Measurements from ENCODE around the gene ABITRAM.
"Not testable (repeated sequence)": the region's sequence is repeated elsewhere in the genome, so short reads cannot be mapped to it uniquely, and the experiment has no call there.

The ABITRAM gene

DNA sequence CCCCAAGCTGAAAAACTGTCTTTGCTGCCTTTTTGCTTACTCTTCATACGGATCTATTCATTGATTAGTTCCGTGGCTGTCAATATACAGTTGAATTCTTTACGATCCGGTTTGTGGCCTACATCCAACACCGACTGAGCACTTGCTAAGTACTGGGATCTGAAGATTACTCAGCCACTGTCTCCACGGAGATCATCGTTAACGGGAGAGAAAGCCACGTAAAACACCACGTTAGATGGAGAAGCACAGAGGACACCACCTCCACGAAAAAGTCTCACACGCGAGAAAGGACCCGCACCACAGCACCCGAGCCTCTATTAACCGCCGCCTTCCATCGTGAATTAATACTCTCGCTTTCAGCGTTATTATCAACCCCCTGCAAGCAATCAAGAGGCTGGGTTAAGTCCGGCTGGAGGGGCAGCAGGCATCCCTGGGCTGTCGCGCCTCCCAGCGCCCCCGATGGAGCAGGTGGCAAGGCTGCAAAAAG lies 926 bp upstream of the ABITRAM start:
- DNase-seq = peak; percentile 37

DNA sequence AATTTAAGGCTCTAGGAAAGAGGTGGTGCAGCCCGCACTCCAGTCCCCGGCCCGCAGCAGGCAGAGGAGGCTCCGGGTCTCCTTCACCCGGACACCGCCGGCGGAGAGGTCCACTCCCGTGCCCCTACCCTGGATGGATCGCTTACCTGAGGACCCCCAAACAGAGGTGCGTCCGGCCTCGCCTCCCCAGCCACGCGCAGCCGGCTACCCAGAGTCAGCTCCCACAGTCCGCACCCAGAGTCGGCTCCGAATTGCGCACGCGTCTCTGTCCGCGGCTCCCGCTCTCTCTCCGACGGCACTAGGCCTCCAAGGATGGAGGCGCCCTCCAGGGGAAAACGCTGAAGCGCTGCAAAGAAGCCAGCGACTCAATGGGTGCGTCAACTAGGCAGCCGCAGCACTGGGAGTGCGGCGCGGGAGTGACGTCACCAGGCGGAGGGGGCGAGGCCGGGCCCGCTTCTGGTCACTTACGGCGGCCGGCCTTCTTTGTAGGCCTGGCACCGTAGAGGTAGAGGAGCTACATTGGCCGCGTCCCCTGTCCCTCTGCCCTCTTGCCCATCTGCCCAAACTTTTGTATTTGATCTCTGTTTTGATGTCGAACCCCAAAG lies 380 bp upstream of the ABITRAM start, which contains the start of gene ELP1:
ELP1 (minus strand) TSS at position 407 of the 605 bp plus-strand sequence. CDS start 2,978 bp downstream, outside the sequence.
- peak; percentile 94 for DNase-seq

DNA sequence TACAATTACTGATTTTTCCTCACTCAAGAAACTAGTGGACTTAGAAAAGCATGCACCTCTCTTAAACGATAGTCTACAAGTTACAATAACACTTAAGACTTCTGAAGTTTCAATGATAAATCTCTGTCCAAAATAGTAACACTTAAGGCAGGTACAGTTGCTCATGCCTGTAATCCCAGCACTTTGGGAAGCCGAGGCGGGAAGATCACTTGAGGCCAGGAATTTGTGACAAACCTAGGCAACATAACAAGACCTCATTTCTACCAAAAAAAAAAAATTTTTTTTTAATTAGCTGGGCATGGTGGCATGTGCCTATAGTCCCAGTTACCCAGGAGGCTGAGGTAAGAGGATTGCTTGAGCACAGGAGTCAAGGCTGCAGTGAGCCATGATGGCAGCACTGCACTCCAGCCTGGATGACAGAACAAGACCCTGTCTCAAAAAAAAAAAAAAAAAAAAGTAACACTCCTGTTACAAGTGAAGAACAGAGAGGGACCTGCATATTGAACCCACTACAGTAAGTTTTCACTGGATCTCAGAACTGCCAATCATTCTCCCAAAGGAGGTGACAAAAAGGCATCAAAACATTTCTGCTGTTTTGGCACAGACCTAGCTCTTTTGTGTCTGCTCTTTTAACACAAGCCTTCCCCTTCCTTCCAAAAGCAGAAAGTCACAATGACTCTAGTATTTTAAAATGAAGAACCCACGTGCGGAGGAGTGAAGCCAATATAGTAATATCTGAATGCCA lies 3.5 kb downstream of the ABITRAM start:
- DNase-seq = no peak

DNA sequence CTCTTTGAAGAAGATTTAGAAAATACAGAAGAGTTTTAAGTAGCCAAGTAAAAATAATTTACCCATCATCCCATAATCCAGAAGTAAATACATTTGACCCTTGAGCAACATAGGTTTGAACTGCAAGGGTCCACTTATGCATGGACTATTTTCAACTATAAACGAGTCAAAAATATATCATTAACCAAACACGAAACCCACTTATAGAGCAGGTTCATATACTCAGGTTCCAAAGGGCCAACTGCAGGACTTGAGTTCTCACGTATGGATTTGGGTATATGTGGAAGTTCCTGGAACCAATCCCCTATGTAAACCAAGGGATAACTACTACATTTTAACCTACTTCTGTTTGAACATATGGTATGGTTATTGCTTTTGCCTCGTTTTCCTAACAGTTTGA lies 5.8 kb downstream of the ABITRAM start:
- DNase-seq = no peak

DNA sequence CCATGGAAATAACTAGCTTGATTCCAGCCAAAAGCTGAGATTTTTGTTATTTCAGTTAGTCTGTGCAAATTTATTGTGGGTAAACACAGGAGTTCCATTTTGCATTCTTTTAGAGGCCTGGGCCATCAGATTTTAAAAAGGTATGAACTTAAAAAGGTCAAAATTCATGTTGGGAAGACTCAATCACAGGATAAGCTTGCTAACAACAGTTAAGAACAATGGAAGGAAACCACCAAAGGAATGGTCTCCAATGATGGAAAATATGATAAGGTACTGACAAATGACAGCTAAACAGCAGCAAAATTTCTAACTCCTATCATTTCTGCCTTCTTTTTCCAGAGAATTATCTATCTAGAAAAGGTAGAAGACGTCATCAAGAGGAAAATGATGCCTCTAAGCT lies 16.0 kb downstream of the ABITRAM start:
- DNase-seq = no peak

DNA sequence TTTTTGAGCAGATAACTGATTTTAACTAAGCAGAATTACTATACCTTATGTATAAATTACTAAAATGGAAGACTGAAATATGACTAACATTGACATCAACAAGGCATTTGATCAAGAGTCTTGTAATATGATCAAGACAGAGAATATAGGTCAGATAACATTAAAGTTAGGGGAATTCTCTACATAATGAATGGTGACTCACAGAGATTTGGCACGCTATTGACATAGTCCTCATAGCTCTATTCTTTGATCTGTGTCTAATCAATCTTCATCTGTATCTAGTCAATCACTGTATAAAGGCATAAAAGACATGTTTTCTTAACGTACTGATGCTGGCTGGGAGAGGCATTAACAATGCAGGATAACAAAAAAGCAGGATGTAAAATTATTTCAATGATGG lies 17.4 kb downstream of the ABITRAM start:
- DNase-seq = no peak

DNA sequence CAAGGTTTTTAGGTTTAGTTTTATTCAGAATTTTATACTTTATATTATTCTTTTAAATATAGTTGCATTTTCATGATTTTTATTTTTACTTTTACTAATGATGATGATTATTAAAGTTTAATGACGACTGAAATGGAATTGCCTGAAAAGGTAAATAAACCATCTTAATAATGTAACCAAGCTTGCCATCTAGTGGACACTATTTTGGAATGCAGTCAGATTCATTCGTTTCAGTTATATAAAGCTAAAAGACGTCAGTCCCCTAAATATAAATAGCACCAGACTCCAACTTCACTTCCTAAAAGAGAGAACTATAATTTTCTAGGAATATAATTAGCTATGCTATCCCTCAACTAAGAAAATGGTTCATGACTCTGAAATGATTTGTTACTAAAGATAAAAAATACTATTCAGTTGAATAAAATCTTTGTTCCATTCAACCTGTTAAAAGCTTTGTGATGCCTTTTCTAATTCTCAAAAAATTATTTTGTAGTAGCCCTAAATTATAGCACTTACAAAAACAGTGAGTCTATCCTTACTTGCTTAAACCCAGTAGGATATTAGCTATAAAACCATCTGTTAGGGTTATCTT lies 19.9 kb downstream of the ABITRAM start:
- peak; percentile 41 for DNase-seq

DNA sequence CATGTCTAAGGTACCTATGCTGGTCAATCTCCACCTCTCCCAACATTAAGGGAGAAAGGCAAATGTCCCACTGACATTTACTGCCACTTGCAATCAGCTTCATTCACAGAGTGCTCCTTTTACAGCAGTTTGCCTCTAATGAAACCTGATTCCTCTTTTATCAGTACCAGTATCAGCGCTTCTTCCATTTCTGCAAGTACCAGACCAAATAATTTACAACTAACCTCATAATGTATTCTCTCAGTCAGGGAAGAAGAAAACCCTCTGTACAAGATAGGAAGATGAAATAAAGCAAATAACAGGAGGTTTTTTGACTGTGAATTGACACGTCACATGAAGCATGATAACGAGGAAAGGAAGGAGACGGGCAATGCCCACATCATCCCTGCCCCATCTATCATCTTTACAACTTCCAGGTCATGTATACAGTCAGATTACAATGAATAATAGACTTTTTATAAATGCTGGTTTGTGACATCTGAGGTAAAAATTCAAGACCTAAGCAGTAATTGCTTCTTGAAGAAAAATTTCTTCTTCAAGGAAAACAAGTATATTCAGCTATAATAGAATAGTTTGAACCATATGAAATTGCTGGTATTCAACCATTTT lies 21.9 kb downstream of the ABITRAM start:
- DNase-seq = no peak

DNA sequence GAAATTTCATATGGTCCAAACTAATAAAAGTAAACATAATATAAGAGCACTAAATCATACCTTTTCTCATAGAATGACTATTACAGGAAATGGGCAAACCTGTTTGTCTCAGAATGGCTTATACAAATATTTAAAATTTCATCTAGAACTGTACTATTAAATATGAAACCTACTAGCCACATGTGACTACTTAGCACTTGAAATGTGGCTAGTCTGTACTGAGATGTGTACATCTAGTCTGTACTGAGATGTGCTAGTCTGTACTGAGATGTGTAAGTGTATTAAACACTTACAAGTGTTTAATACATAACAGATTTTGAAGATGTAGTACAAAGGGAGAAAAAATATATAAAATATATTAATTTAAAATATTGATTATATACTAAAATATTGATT lies 22.4 kb downstream of the ABITRAM start:
- DNase-seq = no peak

DNA sequence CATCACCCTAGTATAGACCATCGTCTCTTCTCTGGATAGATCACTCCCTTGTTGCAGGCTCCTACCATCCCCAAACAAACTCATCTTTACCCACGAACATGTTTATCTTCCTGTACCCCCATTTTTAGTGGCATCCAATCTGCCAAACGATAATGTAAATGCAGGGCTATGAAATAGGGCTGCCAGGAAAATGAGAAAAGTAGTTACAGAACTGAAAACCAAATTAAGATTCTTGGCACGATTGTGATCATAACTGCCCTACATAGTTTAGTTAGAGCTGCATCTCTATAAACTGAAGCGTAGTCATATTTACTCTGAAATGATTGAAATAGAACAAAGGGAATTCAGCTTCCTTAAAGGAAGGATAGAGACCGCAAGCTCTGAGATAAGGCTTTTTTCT lies 26.1 kb downstream of the ABITRAM start:
- no peak for DNase-seq

DNA sequence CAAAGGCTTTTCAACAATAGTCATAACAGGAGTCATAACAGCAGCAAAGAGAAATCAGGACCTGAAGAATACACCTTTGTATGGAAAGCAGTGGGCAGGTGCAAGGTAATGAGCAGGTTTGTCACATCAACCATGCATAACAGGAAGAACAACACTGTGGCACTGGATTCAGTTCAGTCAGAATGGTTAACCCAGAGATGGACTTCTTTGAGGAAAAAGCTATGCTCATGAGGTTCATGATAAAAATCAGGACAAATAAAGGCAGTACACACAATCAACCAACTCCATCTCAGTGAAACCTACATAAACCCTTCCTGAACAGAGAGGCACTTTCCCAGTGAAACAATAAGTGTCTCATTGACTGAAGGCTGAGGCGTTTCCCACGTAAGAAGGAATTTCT lies 27.0 kb downstream of the ABITRAM start:
- DNase-seq = no peak

DNA sequence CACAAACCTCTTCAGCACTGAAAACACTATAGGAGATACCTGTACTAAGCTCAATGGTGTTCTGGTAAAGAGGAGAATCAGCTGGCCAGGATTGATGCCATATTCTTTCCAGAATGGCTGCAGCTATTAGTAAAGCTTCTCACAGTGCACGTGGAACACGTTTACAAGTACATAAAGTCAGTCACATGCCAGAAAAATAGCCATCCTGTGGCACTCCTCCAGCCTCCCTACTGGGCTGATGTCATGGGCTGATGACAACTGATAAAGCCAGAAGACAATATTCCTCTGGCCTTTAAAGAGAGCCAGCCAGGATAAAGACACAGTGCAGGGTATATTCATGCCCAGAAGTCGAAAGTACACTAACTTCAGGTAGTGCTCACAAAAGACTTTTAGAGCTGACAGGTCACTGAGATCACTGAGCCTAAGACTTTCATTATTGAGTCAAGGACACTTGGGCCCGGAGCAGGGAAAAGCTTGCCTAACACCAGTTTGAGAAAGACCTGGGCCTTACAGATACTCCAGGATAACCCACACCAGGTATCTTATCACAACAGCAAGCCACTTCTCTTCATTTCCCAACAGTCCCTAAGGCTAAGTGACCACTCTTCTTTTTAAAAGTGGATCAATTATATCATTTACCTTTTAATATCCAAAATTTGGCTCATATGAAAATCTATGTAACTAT lies 29.4 kb downstream of the ABITRAM start:
- DNase-seq = no peak

DNA sequence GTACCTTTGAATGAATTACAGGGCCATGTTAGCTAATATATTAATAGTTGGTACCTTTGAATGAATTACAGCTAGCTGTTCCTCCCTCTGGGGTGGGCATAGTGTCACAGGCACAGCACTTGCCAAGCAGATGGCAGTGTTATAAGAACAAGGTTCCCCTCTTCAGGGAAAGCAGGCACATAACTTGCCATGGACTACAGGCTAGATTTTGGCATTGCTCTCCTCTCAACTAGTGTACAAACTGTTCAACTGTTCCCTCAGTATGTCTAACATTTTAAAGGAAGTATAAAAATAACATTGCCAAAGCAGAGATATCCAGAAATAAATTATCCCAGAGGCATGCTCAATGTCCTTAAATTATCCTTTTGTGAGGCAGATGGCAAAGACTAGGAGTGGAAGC lies 33.7 kb downstream of the ABITRAM start:
- no peak for DNase-seq

DNA sequence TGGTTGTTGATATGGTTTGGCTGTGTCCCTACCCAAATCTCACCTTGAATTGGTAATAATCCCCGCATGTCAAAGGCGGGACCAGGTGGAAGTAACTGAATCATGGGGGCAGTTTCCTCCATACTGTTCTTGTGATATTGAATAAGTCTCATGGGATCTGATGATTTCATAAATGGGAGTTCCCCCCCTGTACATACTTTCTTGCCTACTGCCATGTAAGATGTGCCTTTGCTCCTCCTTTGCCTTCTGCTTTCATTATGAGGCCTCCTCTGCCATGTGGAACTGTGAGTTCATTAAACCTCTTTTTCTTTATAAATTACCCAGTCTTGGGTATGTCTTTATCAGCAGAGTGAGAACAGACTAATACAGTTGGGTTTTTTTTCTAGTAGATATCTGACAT lies 37.2 kb downstream of the ABITRAM start:
- not testable (repeated sequence) for DNase-seq

DNA sequence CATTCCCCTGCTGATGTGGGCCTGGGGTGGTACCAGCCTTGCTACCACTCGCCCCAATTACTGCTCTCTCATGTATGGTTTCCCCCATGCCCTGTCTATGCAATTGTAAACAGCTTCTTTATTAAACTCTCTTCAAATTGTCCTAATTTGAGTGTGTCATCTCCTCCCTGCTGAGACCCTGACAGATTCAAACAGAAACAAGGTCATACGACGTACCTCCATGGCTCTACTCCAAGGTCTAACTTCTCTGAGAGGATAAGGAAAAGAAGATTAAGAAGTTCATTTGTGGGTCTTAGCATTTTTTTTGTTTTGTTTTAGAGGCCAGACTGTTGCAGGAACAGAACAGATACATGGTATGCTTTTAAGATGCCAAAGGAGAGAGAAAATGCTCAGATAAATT lies 38.0 kb downstream of the ABITRAM start:
- DNase-seq = no peak

DNA sequence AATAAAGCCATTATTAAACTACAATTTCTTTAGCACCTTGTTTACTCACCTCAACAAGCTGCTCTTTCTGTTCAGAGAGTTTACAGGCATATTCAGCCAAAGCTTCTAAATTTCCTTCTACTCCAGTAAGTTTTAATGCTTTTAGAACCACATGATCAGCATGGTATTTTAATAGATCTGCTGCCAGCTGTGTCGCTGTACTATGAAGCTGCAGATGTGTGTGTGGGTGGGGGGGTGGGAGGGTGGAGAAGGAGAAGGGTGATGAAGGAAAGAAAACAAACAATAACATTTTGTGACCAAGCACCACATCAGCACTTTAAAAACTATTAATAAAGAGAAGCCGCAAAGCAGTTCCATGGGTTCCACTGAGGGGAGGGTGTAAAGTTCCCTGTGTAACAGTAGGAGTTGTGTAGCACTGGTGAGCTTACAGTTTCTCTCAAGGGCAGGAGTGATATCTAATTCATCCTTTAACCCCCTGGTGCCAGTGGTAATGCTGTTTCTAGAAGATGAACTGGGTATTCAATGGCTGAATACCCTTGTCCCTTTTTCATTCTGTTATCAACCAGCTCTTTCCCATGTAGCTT lies 38.5 kb downstream of the ABITRAM start:
- no peak for DNase-seq

DNA sequence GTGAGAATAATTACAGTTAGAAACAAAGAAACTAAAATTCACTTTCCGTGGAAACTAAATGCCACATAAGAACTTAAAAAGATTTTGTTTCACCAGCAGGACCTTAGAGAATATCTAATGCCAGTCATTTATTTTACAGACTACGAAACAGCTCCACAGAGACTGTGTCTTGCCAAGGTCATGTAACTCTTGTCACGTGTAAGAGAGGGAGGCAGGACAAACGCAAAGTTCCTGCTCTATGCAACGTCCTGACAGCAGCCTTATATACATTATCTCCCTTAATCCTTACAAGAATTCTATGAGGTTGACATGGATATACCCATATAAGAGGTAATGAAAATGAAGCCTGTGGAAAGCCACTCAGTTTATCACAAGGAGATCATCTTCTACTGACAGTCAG lies 39.7 kb downstream of the ABITRAM start:
- DNase-seq = no peak

DNA sequence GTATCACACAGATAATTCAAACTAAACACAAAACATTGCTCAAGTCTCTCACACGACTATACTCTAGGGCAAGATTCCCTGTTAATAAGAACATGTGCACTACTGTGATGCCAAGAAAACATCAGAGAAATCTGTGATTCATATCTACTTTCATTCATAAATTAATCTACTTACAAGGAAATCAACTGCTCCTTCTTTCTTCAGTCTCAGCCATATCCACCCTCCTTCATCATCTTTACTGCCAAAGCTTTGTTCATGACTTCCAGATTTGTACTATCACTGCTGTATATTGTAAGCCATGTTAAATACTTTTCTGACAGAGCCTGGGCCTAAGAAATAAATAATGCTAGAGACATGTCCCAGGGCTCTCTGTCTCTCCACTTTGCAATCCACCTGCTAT lies 44.0 kb downstream of the ABITRAM start:
- DNase-seq = no peak

DNA sequence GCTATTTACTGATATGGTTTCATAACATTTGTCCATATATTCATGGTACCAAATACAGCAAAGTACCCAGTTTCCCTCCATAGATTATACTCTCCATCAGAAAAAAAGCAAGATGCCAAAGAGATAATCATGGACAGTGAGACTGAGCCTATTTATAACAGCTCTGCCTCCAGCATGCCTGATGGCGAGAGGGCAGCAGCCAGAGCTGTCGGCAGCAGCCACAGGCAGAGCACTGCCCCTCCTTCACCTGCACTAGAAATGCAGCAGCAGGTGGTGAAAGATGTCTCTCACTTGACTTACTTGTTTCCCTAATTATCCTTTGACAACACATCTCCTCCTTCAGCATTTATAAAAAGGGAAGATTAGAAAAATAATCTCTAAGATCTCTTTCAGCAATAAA lies 46.7 kb downstream of the ABITRAM start:
- no peak for DNase-seq

DNA sequence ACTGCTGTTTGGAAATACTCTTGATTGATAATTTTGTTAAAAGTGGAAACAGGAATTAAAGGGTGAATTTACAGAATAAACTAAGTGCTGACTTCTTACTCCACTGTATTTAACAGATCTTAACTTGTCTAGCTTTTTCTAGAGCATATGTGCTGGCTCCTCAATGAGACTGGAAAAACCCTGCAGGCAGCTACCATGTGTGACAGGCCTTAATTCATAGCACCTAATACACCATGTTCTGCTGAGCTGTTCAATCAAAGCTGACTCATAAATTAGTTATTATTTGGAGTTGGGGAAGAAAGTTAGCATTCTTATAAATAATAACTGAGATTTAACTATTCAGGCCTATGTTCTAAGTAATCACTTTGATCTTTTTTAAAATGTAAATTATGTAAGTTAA lies 49.7 kb downstream of the ABITRAM start:
- DNase-seq = no peak
